HG02840 (cell line): ENCODE data around the gene CDS2.

Experiments used
- ATAC-seq: cut with Tn5 transposase; IDR thresholded peaks from one replicate; pipeline ENCODE4 v1.9.1; 2021; ENCODE audit warnings: mild to moderate bottlenecking, moderate library complexity, moderate number of reproducible peaks; ENCODE audit not compliant: unreplicated experiment, low FRiP score

The CDS2 gene

GRCh38 chr20:5177071-5177470 is 50.3 kb downstream of the CDS2 start:
- ATAC-seq, result no peak

- no peak for ATAC-seq
Measured at GRCh38 chr20:5178046-5178445, 51.2 kb downstream of the CDS2 start.

GRCh38 chr20:5180421-5180820 is 53.6 kb downstream of the CDS2 start:
- ATAC-seq, result no peak

- no peak for ATAC-seq
Measured at GRCh38 chr20:5180933-5181332, 54.1 kb downstream of the CDS2 start.

GRCh38 chr20:5181492-5181891 is 54.7 kb downstream of the CDS2 start:
- ATAC-seq, result no peak

- no peak for ATAC-seq
Measured at GRCh38 chr20:5181958-5182357, 55.1 kb downstream of the CDS2 start.

- no peak for ATAC-seq
Measured at GRCh38 chr20:5182615-5183254, 55.9 kb downstream of the CDS2 start.

- no peak for ATAC-seq
Measured at GRCh38 chr20:5183731-5184474, 57.1 kb downstream of the CDS2 start.

GRCh38 chr20:5184684-5185083 is 57.9 kb downstream of the CDS2 start:
- ATAC-seq, result no peak

GRCh38 chr20:5187122-5187521 is 60.3 kb downstream of the CDS2 start:
- no peak for ATAC-seq

- ATAC-seq, result no peak
Measured at GRCh38 chr20:5188736-5189135, 61.9 kb downstream of the CDS2 start.

- no peak for ATAC-seq
Measured at GRCh38 chr20:5189917-5190316, 63.1 kb downstream of the CDS2 start.

- ATAC-seq, result no peak
Measured at GRCh38 chr20:5190444-5190843, 63.6 kb downstream of the CDS2 start.

GRCh38 chr20:5191829-5192569 is 65.2 kb downstream of the CDS2 start:
- no peak for ATAC-seq

GRCh38 chr20:5192570-5193431 is 66.0 kb downstream of the CDS2 start:
- ATAC-seq, result no peak

GRCh38 chr20:5195655-5196054 is 68.8 kb downstream of the CDS2 start:
- no peak for ATAC-seq

GRCh38 chr20:5196149-5196548 is 69.3 kb downstream of the CDS2 start:
- no peak for ATAC-seq

- ATAC-seq, result no peak
Measured at GRCh38 chr20:5197270-5197827, 70.5 kb downstream of the CDS2 start.

- ATAC-seq, result no peak
Measured at GRCh38 chr20:5197847-5198650, 71.2 kb downstream of the CDS2 start.

- no peak for ATAC-seq
Measured at GRCh38 chr20:5198651-5198924, 71.8 kb downstream of the CDS2 start.
